GM10266 (cell line): ENCODE results near the gene LAMA3.

Experiments
- DNase-seq: peaks from one replicate; pipeline ENCODE4 v3.0.0; 2012; ENCODE audit errors: extremely low spot score
- CTCF ChIP-seq: IDR thresholded peaks from 2 replicates; pipeline ENCODE4 v1.5.1; 2012; ENCODE audit warnings: mild to moderate bottlenecking, low read depth; ENCODE audit not compliant: control insufficient read depth, insufficient read depth; ENCODE audit errors: missing control alignments

Gene LAMA3

GRCh38 chr18:23852236-23853045 lies 163.2 kb downstream of the LAMA3 start:
- TF ChIP-seq CTCF, result no peak
- no peak for DNase-seq

- TF ChIP-seq CTCF, result no peak
- no peak for DNase-seq
Measured at GRCh38 chr18:23853448-23854195, 164.4 kb downstream of the LAMA3 start.

DNA sequence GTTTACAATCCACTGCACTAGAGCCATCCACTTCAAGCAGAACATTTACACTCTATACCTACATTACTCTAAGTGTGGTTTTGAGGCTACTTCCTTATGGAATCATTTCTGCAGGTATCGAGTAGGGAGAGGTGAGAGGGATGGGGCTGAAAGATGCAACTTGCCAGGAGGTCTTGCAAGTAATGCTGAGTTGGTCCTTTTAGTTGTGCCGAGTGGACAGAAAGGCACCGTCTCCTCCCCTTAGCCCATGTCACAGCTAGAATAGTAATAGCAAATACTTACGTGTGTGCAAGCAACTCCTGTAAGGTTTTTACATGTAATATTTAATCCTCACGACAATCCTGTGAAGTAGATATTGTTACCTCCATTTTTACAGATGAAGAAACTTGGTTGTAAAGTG lies 166.5 kb downstream of the LAMA3 start:
- no peak for DNase-seq
- TF ChIP-seq CTCF, result no peak

- TF ChIP-seq CTCF, result no peak
- DNase-seq, result no peak
Measured at GRCh38 chr18:23856466-23857163, 167.4 kb downstream of the LAMA3 start.

GRCh38 chr18:23857164-23857552 lies 167.9 kb downstream of the LAMA3 start:
- no peak for TF ChIP-seq CTCF
- no peak for DNase-seq

DNA sequence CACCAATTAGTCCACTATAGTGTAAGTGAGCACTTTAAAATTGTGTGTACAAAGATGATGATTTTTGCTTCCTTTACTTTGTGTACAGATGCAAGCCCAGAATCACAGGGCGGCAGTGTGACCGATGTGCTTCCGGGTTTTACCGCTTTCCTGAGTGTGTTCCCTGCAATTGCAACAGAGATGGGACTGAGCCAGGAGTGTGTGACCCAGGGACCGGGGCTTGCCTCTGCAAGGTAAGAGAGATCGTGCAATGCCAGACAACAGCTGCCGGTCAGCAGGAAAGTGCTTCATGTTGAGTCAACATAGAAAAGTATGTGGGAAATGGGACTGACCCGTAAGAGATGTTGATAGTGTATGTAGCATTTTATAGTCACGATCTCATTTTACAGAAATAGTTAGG lies 168.5 kb downstream of the LAMA3 start:
- DNase-seq, result no peak
- no peak for TF ChIP-seq CTCF
